HG02571 (cell line): ENCODE data around the gene SH3RF3.

Experiments
- ATAC-seq: cut with Tn5 transposase; IDR thresholded peaks from one replicate; pipeline ENCODE4 v1.9.1; 2021; ENCODE audit warnings: mild to moderate bottlenecking, moderate library complexity; ENCODE audit not compliant: unreplicated experiment

Gene SH3RF3

DNA sequence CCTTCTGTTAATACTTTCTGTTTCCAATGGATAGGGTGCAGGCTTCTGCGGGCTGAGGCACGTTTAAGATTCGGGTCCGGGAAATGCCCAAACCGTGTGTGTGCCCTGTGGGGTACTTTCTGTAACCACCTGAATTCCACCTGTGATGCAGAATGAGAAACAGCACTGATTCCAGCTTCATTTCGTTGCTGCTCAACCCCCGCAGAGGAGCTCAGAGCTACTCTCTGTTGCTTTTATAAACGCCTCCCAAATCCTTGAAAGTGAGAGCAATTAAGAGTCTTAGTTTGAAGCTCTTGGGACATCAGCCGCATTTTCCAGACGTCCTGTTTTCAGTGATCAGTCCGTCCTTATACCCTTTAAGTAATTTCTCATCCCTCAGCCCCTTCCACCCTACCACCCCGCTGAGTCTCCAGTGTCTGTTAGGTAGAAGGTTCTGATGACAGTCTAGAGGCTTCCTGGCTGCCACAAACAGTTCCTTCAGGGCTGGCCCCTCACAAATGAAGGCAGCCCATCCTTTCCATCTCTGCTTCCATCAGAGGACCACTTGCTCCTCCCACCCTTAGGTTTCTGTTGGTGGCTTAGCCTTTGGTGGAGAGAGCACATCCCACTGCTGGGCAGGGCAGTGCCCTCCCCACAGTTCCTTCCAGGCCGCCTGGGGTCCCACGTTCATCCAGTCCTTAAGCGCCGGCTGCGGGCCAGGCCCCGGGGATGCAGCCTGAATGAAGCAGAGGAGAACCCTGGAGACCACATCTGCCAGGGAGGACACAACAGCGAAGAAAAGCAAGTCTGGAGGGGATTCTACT is 254.7 kb downstream of the SH3RF3 start:
- no peak for ATAC-seq

DNA sequence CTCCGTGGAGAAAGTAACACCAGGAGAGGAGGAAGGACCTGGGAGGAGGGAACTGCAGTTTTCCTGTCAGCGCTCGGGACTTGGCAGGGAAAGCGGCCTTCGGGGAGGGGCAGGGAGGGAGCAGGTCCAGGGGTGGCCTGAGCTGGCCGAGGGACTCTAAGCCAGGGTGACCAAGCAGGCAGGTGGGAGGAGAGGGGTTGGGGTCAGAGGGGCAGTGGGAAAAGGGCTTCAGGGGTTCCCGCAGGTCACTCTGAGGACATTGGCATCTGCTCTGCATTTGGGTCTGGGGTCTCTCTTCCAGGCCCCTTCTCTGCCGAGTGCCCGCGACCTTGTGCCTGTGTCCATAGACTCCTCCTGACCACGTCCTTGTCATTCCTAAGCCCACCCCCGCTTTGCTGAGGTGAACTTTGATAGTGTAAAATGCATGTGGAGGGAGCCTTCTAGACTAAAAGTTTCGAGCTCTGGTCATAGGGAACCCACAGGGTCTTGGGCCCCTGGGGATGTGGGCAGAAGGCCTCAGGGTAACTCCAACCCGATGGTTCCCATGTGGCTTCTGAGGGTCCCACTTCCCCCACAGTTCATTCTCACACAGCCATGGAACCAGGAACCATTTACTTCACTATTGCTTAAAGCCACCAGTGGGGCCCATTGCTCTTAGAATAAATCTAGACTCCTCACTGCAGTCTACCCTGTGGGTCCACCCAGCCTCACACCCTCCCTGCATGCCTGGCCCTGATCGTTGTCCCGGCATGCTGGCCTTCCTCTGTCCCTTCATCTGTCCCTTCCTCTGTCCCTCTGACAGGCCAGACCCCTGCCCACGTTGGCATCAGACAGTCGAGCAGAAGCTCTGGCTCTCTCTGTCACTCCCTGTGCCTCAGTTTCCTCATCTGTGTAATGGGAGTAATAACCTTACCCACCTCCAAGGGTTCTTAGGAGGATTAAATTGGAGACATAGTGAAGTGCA is 255.6 kb downstream of the SH3RF3 start:
- no peak for ATAC-seq

DNA sequence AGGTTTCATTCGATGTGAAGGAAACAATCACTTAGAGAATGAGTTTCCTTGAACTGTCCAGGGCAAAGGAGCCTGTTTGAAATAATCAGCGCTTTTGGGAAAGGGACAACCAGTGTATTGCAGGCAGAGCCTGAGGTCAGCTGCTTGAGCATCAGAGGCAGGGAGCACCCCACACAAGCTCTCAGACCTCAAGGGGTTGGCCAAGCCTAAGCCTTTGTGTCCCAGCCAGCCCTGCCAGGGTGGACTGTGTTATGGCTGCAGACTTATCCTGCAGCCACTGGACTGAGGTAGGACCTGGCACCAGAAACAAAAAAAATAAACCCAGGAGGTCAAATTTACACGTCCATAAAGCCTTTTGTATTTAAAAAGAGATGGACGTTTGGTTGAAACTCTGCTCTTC is 256.5 kb downstream of the SH3RF3 start:
- ATAC-seq: no peak

- ATAC-seq: no peak
These were observed 257.1 kb downstream of the SH3RF3 start for GRCh38 chr2:109386004-109386695.

DNA sequence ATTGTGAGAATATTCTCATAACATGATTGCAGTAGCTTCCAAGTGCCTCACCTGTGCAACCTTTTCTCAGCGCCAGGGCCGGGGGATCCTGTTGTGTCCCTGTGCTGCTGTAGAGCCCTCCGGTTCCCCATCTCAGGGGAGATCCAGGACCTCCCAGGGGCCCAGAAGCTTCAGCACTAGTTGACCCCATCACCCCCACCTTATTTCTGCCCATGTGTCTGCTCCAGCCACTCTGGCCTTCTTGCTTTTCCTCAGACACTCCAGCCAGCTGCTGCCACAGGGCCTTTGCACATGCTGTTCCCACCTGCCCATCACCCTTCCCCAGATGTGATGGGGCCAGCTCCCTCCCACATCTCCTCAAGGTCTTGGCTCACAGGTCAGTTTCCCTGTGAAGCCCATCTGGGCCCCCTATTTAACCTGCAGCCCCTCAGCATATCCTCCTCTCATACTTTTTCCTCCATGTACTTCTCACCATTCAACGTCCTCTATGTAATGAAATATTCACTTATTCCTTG is 258.3 kb downstream of the SH3RF3 start:
- ATAC-seq: no peak

DNA sequence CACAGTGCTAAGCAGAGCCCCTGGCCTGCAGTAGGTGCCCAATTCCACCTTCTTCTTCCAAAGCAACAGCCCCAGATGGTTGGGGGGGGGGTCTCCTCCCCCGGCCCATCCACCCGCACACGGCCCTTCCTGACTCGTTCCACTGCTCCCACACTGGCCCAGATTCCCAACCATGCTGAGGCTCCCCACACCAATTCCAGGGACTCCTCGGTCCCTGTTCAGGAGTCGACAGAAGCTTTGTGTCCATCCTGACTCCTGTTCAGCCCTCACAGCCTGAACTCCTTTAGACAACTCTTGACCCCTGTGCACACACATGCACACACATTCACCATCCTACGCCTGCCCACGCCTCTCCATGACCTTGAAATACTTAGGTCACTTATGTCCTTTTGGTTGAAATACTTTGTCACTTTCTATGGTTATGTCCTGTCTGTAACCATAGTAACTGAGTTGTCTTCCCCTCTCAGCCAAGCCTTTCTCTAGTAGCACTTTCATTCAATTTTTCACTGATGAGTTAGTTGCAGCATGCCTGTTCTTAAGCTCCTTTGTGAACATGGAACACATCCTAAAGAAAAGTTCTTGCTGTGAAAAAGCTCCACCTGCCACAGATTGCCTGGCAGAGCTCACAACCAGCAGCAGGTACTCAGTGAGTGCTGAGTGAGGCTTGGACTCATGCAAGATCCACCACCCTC is 258.9 kb downstream of the SH3RF3 start:
- no peak for ATAC-seq

GRCh38 chr2:109391243-109391642 is 262.2 kb downstream of the SH3RF3 start:
- no peak for ATAC-seq

DNA sequence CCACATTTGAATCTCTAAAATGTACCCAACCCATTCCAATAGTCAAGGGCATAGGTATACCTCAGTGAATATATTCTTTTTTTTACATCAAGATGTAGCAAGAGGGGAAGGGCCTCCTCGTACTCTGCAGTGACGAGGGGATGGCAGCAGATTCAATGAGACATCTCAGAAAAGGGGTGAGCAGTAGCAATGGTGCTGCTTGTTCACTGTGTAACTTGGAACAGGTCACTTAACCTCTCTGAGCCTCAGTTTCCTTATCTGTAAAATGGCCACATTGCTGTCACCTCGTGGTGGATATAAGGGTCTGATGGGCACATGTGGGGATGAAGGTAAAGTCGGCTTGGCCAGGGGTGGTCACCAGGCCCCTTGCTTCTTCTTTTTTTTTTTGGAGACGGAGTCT is 263.1 kb downstream of the SH3RF3 start:
- ATAC-seq: no peak

DNA sequence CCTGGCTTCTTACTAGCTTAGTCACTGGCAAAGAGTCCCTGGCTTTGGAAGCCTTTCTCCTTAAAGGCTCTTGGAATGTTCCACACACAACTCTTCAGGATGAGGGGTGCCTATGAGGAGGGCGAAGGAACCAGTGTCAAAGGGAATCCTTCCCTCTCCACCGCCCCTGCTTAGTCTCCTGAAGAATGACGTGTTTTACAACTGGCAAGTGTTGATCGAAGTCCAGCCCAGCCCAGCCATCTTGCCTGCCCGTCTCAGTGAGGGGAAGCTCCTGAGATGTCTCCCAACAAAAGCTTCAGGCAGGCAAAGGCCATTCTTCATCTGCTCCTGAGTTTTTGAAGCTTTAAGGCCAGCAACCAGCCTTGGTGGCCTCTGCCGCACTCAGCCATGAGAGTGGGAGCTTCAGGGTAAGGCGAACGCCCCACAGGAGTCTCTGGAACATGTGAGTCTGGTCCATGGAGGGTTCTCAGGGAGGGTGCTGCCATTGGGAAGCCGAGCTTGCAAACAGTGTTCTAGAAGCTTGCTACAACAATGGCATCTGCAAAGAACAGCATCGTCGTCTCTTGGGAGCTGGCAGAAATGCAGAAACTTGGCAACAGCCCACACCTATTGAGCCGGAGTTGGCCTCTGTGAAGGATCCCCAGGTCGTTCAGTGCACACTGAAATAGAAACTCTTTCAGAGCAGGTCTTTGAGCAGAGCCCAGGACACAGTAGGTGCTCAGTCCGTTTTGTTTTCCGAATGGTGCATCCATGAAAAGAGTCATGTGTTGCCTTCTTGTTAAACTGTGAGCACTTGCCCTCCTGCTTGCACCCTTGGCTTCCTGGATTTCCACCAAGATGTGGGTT is 264.0 kb downstream of the SH3RF3 start:
- no peak for ATAC-seq

DNA sequence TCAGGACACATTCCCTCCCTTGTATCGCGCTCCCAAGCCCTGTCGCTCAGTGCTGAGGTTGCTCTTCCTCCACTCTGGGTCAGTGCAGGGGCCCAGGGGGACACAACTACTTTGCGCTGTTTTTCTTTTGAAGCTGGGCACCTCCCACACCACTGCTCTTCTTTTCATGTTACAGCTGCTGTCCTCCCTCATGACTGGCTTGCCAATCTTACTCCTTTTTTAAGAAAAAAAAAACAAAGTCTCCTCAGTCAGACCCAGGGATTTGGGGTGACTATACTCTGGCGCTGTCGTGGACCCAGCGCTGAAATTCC is 264.6 kb downstream of the SH3RF3 start:
- no peak for ATAC-seq

GRCh38 chr2:109395494-109396201 is 266.6 kb downstream of the SH3RF3 start:
- ATAC-seq: no peak

- no peak for ATAC-seq
These were observed 267.5 kb downstream of the SH3RF3 start for GRCh38 chr2:109396202-109397180.

GRCh38 chr2:109397893-109398292 is 268.9 kb downstream of the SH3RF3 start:
- ATAC-seq: no peak

- ATAC-seq: no peak
These were observed 269.5 kb downstream of the SH3RF3 start for GRCh38 chr2:109398366-109399015.

DNA sequence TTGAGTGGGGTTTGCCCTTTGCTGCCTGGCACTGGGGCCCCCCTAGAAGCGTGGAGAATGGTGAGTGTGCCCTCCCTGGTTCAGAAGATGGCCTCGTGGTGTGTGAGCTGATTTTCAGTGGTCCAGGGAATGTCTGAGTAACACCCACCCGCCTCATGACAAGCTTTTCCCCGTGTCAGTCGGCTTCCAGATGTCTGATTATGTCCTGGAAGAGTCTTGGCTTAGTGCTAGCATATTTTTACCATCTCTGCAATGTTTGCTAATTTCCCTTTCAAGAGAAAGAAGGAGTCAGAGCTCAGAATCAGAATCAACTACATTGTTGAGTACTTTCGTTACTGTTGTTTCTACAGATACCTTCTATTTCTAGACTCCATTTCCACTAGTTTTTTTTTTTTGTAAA is 270.1 kb downstream of the SH3RF3 start:
- no peak for ATAC-seq

GRCh38 chr2:109400102-109400501 is 271.1 kb downstream of the SH3RF3 start:
- ATAC-seq: no peak

DNA sequence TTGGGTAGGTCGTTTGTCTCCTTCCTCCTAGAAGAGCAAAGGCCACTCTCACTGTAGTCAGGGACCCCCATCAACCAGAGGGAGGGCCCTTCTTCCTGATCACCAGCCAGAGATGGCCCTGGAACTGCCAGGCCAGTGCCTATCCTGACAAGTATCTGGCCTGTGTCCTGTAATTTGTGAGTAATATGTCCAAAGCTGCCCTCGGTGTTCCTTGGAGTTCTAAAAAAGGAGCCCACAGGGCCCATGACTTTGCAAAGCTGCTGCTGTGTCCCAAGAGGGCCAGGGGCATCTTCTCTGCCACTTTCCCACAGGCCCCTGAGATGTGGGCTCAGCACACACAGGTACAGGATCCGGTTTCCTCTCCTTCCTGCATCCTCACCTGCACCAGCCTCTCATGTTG is 272.4 kb downstream of the SH3RF3 start:
- ATAC-seq: no peak
